Natural killer cell (primary cell): ENCODE data around the gene TNFRSF25. TPM values are rescaled to one million over a fixed set of nuclear protein-coding genes. Genes with fewer than 3 reads are reported as not detected.
A peak's percentile ranks its signal among the peaks of the same experiment; 100 is the strongest.

Source experiments
- ATAC-seq, 3 donors: fragments of 150-1000 bp in 2 of 3; fragments of 200-7000 bp in 1 of 3; cut with Tn5 transposase; 1 replicate in 1 of 3; 2 replicates in 2 of 3; pipeline ENCODE4 v1.10.0; 2021; ENCODE audit warnings: mild to moderate bottlenecking in 2 of 3, moderate library complexity in 2 of 3
- DNase-seq, 2 donors: peaks; one replicate each; pipeline versions ENCODE4 v3.0.0 to v3.0.0-alpha.2; 2013 to 2021; ENCODE audit warnings: mixed read lengths in 1 of 2
- H3K27ac ChIP-seq: one replicate; pipeline ENCODE4 v1.5.1; 2013; ENCODE audit warnings: mild to moderate bottlenecking, low read length
- H3K27me3 ChIP-seq: one replicate; pipeline ENCODE4 v1.6.1; 2013; ENCODE audit warnings: low read length; ENCODE audit not compliant: control insufficient read depth, insufficient read depth
- H3K36me3 ChIP-seq: one replicate; pipeline ENCODE4 v1.6.1; 2013; ENCODE audit warnings: low read length; ENCODE audit not compliant: control insufficient read depth, insufficient read depth
- H3K4me1 ChIP-seq: one replicate; pipeline ENCODE4 v1.6.1; 2013; ENCODE audit warnings: low read length; ENCODE audit not compliant: control insufficient read depth, insufficient read depth
- H3K4me3 ChIP-seq: one replicate; pipeline ENCODE4 v1.5.1; 2013; ENCODE audit warnings: low read length
- H3K9me3 ChIP-seq: one replicate; pipeline ENCODE4 v1.6.1; 2013; ENCODE audit warnings: low read length; ENCODE audit not compliant: control insufficient read depth, insufficient read depth
- H3K27ac Mint-ChIP-seq, 2 donors: one replicate each; pipeline ENCODE4 v1.8.0; 2022; ENCODE audit warnings: mild to moderate bottlenecking in 2 of 2, mixed read lengths in 2 of 2, moderate library complexity in 1 of 2
- H3K27me3 Mint-ChIP-seq, 2 donors: one replicate each; pipeline ENCODE4 v1.8.0; 2022; ENCODE audit warnings: low read depth in 2 of 2, mixed read lengths in 2 of 2
- H3K36me3 Mint-ChIP-seq: one replicate; pipeline ENCODE4 v1.8.0; 2022; ENCODE audit warnings: mixed read lengths
- H3K4me1 Mint-ChIP-seq, 2 donors: one replicate each; pipeline ENCODE4 v1.8.0; 2022; ENCODE audit warnings: mixed read lengths in 2 of 2
- H3K4me3 Mint-ChIP-seq: one replicate; pipeline ENCODE4 v1.8.0; 2022; ENCODE audit warnings: mild to moderate bottlenecking, moderate library complexity, mixed read lengths
- H3K9me3 Mint-ChIP-seq, 2 donors: one replicate each; pipeline ENCODE4 v1.8.0; 2022; ENCODE audit warnings: mixed read lengths in 2 of 2
- WGBS: methylation state at CpG from one replicate; pipeline ENCODE4 v1.1.7; 2013; ENCODE audit warnings: missing lambda C conversion rate; ENCODE audit not compliant: insufficient coverage; 5-methylcytosine and 5-hydroxymethylcytosine counted together
- intact Hi-C: fragments of 100-400 bp; cut with micrococcal nuclease; formaldehyde crosslinking; loops from one replicate; pipeline ENCODE4 v1.14.2; 2022
- total RNA-seq, 4 donors: library from RNA; stranded (reverse); fragments of 120-200 nt in 1 of 4; gene quantifications; one replicate each; pipeline versions ENCODE4 v1.2.3 to v1.2.4, GENCODE V29; 2013 to 2022
- TF ChIP-seq, protein P1 (sequence below): fragments of 200-600 bp; IDR thresholded peaks from one replicate; pipeline ENCODE4 v1.8.0; 2022; ENCODE audit warnings: antibody characterized with exemption

Gene TNFRSF25
- total RNA-seq, 3 donors from 2014 or later (not counting 1 experiment from before 2014, with no cell fraction given), result 14.5 to 41.5 (median 19.9) TPM

DNA sequence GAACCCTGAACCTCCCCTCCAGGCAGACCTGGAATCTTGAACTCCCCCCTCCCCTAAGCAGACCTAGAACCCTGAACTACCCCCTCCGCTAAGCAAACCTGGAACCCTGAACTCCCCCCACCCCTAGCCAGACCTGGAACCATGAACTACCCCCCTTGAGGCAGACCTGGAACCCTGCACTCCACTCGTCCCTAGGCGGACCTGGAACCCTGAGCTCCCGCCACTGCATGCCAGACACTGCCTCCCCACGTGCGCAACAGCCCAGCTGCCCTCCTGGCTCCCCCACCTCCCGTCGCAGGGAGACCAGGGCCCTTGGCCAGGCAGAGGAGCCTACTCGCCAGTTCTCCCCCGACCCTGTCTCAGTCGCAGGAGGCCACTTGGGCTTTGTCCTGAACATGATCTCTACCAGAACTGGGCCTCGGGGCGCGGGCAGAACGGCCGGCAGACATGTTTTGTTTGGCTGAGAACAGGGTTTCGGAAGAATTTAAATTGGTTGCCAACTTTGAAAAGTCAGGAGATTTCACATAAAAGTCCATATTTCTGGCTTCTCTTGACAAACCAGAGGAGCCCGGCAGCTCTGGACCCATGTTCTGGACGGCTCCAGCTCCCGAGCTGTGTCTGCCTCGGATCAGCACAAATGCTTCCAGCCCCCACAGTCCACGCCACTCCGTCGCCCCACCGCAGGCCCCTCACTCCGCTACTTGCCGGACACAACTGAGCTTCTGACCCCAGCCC is 34.7 kb upstream of the TNFRSF25 start:
- WGBS, result 90% methylated on average over 27 of the region's 27 CpGs
- Histone ChIP-seq H3K4me1 (peaks cover 20% of the 10 kb centered on the region), H3K27me3 (peaks cover 9% of the 10 kb centered on the region), H3K4me3 (no peak overlapping the region), H3K9me3 (no peaks in the 10 kb centered on the region), H3K27ac (no peak overlapping the region), H3K36me3 (no peaks in the 10 kb centered on the region)
- Mint-ChIP-seq H3K27me3 (peaks cover 0 to 15% of the 10 kb centered on the region in 2 donors), H3K36me3 (no peaks in the 10 kb centered on the region), H3K27ac (no peak overlapping the region), H3K4me1 (peaks cover 7% of the 10 kb centered on the region in 2 donors), H3K9me3 (no peaks in the 10 kb centered on the region), H3K4me3 (no peak overlapping the region)
- TF ChIP-seq, protein P1, sequence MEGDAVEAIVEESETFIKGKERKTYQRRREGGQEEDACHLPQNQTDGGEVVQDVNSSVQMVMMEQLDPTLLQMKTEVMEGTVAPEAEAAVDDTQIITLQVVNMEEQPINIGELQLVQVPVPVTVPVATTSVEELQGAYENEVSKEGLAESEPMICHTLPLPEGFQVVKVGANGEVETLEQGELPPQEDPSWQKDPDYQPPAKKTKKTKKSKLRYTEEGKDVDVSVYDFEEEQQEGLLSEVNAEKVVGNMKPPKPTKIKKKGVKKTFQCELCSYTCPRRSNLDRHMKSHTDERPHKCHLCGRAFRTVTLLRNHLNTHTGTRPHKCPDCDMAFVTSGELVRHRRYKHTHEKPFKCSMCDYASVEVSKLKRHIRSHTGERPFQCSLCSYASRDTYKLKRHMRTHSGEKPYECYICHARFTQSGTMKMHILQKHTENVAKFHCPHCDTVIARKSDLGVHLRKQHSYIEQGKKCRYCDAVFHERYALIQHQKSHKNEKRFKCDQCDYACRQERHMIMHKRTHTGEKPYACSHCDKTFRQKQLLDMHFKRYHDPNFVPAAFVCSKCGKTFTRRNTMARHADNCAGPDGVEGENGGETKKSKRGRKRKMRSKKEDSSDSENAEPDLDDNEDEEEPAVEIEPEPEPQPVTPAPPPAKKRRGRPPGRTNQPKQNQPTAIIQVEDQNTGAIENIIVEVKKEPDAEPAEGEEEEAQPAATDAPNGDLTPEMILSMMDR, result no peak
- DNase-seq (no peak), ATAC-seq (no peak)
- intact Hi-C loops, result no loop called here

DNA sequence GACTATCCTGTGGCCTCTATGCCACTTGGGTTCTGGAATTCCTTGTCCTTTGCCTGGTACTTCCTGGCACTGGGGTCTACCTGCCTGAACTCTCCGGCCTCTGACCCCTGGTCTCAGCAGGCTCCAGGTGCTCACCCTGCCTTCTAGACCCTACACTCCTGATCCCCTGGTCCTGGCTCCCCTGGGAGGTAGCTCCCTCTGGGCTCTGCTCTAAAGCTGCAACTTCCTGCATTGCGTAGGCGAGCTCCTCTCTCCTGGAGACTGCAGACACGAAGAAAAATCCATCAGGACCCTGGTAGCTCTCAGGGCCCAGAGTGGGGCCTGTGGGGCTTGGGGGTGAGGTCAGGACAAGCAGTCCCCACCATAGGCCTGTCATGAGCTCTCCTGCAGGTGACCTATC is 33.3 kb upstream of the TNFRSF25 start:
- Mint-ChIP-seq H3K27ac (no peak overlapping the region), H3K4me3 (peak overlapping the region; percentile 25), H3K36me3 (no peaks in the 10 kb centered on the region), H3K4me1 (peaks cover 7% of the 10 kb centered on the region in 2 donors), H3K9me3 (no peaks in the 10 kb centered on the region), H3K27me3 (peaks cover 0 to 18% of the 10 kb centered on the region in 2 donors)
- intact Hi-C loops, result no loop called here
- H3K9me3 ChIP-seq, result no peaks in the 10 kb centered on the region
- no peak overlapping the region for H3K27ac ChIP-seq
- no peak overlapping the region for H3K4me3 ChIP-seq
- WGBS, result 81% methylated on average over 4 of the region's 4 CpGs
- ATAC-seq (no peak), DNase-seq (no peak)
- H3K27me3 ChIP-seq, result peaks cover 9% of the 10 kb centered on the region
- TF ChIP-seq, protein P1, result no peak
- H3K36me3 ChIP-seq, result no peaks in the 10 kb centered on the region
- H3K4me1 ChIP-seq, result peaks cover 20% of the 10 kb centered on the region

DNA sequence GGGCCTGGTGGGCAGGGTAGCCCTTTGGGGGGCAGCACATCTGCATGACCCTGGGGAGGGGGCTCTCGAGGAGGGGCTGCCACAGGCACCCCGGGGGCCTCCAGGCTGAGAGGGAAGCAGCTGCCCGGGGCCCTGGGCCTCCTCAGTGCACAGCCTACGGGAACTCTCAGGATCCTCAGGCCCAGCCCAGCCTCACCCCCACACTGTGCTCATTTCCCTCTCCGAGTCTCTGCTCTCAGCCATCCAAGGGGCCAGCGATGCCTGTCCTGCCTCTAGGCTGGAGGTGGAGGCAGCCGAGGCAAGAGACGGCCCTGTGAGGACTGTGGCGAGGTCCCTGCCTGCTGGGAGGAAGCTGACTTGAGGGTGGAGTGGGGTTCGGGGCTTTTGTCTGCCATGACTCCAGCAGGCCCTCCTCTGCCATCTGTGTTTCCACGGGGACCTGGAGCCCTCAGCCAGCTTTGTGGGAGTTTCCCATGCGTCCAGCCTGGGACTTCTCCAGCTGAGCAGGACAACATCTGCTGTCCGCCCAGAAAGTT is 32.7 kb upstream of the TNFRSF25 start:
- peaks cover 0 to 18% of the 10 kb centered on the region in 2 donors for H3K27me3 Mint-ChIP-seq
- DNase-seq, result no peak
- WGBS, result 82% methylated on average over 13 of the region's 13 CpGs
- ATAC-seq, result no peak
- H3K4me3 Mint-ChIP-seq, result no peak overlapping the region
- H3K27ac Mint-ChIP-seq, result no peak overlapping the region
- H3K36me3 Mint-ChIP-seq, result no peaks in the 10 kb centered on the region
- TF ChIP-seq, protein P1, result no peak
- Histone ChIP-seq H3K27ac (no peak overlapping the region), H3K4me3 (no peak overlapping the region), H3K4me1 (peaks cover 20% of the 10 kb centered on the region), H3K36me3 (no peaks in the 10 kb centered on the region), H3K27me3 (peaks cover 9% of the 10 kb centered on the region), H3K9me3 (no peaks in the 10 kb centered on the region)
- intact Hi-C loops, result no loop called here
- no peaks in the 10 kb centered on the region for H3K9me3 Mint-ChIP-seq
- H3K4me1 Mint-ChIP-seq, result peaks cover 7% of the 10 kb centered on the region in 2 donors
